ENCODE measurements around the gene LIPG.
"Not testable (repeated sequence)": the region's sequence is repeated elsewhere in the genome, so short reads cannot be mapped to it uniquely, and the experiment has no call there.

LIPG gene

DNA sequence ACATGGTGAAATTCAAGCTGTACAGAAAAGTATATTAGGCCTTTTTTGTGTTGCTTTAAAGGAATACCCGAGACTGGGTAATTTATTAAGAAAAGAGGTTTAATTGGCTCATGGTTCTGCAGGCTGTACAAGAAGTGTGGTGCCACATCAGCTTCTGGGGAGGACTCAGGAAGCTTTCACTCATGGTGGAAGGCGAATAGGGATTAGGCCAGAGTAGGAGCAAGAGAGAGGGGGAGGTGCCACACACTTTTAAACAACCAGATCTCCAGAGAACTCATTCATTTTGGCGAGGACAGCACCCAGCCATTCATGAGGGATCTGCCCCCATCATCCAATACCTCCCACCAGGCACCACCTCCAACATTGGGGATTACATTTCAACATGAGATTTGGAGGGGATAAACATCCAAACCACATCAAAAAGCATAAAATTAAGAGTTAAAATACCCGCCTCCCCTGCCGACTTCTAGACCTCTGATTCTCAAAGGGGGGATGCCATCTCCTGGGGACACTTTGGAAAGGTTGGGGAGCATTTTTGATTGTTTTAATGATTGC lies 15.1 kb upstream of the LIPG start:
- DNase-seq (ENCODE audit: low read depth in 2 of 2), result no peak

DNA sequence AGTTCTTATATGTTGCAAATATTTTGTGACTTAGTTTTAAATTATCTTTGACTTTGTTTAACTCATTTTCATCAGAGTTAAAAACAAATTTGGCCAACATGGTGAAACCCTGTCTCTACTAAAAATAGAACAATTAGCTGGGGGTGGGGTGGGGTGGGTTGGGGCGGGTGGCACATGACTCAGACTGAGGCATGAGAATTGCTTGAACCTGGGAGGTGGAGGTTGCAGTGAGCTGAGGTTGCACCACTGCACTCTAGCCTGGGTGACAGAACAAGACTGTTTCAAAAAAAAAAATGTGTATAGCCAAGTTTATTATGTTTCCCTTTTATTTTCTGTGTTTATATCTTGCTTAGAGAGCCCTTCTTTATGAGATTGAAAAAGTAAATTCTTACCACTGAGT lies 14.2 kb upstream of the LIPG start:
- DNase-seq (ENCODE audit: low read depth in 2 of 2), result no peak

DNA sequence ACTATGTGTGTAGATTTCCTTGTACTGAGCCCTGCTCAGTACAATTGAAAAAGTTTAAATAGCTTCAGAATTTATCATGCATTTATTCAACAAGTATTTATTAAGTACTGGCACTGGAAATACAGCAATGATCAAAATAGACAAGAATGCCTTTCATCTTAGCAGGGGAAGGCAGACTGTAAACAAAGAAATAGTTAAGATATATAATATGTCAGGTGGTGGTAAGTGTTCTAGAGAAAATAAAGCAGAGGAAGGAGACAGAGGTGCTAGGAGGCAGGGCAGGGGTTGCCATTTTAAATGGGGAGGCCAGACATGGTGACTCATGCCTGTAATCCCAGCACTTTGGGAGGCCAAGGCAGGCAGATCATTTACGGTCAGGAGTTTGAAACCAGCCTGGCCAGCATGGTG lies 13.6 kb upstream of the LIPG start:
- no peak for DNase-seq (ENCODE audit: low read depth in 2 of 2)

DNA sequence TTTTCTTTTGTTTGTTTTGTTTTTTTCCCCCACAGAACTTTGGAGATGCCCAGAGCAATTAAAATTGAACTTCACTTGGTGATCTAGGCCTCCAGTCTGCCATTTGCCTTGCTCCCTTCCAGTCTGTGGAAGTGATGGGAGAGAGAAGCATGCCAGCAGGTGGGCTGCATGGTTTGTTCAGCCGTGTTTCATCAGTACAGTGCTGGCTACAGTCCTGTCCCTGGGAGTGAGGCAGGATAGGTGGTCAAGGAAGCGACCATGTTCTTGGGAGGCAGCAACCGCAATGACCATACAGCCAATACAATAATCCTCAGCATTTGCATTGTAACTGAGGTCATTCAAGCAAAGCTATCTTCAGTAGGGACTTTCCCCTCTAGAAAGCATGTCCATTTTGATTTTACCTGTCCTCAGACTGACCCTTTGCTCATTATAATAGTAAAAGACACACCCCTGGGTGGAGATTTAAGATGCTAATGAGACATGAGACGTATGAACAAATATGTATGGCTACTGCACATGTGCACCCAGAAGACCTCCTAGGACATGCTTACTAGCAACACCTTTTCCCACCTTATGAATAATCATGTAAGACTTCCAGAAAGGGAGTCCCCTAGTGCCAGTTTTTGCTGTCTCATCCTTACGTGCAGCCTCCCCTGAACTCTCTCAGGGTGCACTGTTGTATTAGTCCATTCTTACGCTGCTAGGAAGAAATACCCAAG lies 11.1 kb upstream of the LIPG start:
- DNase-seq (ENCODE audit: low read depth in 2 of 2), result no peak

DNA sequence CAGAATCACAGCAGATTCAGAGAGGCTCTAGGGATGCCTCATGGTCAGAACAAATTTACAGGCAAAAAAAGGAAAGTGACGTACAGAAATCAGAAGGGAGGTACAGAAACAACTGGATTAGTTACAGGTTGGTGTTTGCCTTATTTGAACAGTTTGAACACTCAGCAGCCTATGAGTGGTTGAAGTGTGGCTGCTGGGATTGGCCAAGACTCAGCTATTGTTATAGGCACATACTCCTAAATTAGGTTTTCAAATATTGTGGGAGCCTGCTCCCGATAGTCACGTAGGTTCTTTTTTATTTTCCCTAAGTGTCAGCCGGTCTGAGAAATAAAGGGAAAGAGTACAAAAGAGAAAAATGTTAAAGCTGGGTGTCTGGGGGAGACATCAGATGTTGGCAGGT lies 8.9 kb upstream of the LIPG start:
- no peak for DNase-seq (ENCODE audit: low read depth in 2 of 2)

DNA sequence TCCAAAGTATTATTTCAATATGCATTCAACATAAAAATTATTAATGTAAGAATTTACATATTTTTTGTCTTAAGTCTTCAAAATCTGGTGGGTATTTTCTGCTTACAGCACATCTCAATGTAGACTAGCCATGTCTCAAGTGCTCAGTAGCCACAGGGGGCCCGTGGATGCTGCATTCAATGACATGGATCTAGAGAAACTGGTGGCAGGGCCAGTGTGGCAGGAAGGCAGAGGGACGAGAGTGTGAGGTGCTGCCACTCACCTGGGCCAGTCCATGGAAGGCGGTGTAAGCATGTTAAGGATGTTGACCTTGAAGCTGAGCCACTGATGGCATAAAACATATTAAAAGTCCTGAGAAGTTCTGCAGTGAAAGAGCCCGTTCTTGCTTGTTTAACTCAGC lies 6.2 kb upstream of the LIPG start:
- DNase-seq (ENCODE audit: low read depth in 2 of 2), result no peak

DNA sequence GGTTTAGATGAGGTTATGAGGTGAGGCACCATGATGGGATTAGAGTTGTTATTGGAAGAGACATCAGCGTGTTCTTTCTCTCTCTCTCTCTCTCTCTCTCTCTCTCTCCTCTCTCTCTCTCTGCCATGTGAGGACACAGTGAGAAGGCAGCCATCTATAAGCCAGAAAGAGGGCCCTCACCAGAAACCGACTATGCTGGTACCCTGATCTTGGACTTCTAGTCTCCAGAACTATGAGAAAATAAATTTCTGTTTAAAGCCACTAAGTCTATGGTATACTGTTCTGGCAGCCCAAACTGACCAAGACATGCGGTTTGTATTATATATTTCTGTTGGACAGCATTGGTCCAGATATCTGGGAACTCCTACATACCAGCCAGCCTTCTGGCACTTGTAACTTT lies 3.5 kb upstream of the LIPG start:
- no peak for DNase-seq (ENCODE audit: low read depth in 2 of 2)

DNA sequence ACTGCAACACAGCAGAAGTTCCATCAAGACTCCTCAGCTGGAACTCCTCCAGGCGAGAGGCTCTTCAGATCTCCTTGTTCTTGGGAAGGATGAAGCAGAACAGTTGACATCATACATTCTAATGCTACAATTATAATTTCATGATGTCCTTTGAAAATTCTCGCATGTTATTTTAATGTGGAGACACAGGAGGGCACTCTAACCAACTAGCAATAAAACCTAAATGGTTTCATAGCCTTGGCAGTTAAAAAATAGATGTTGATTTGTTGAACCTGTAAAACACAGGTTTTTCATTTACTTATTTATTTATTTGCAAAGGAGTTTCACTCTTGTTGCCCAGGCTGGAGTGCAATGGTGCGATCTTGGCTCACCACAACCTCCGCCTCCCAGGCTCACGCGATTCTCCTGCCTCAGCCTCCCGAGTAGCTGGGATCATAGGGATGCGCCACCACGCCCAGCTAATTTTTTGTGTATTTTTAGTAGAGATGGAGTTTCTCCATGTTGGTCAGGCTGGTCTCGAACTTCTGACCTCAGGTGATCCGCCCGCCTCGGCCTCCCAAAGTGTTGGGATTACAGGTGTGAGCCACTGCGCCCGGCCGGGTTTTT lies 2.4 kb upstream of the LIPG start:
- DNase-seq (ENCODE audit: low read depth in 2 of 2), result not testable (repeated sequence)

DNA sequence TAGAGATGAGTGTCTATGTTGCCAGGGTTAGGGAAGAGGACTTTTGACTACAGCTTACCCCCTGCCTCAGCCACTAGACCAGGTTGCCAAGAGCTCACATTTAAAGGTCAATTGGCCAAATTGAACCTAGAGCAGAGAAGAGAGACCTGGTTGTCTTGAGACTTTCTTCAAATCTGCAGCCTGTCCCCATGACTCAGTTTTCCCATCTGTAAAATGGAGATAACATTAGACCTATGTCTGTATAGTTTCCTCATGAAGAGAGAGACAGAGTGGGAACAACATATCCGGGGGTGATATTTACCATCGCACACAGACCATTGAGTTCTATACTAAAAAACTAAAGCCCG lies 1.6 kb upstream of the LIPG start:
- DNase-seq (ENCODE audit: low read depth in 2 of 2), result no peak

DNA sequence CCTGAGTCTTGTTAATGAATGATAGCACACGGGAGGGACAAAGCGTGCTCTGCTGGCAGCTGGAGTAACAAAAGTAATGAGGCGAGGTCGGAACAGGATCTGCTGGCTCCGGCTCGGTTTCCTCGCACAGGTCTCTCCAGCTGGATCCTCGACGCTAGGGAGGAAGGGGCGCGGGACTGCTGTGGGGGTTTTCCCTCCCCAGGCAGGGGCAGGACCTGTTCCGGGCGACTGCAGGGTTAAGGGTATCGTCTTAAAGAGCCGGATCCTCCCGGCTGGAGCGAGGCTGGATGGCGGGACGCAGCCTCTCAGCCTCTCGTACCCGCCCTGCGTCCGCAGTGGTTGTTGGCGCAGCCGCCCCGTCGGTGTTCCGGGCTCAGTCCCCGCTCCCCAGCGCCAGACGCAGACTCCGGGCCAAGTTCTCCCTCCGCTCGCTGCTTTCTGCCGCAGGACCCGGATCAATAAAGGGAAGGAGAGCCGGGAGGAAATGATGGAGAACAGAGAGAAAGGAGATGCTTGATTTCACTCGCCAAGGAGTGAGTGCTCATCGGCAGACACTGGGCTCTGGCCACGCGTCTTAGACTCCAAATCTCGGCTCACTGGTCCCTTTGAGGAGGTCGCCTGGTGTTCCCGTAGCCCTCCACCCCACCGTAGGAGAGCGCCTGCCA lies 1.1 kb upstream of the LIPG start:
- no peak for DNase-seq (ENCODE audit: low read depth in 2 of 2)

DNA sequence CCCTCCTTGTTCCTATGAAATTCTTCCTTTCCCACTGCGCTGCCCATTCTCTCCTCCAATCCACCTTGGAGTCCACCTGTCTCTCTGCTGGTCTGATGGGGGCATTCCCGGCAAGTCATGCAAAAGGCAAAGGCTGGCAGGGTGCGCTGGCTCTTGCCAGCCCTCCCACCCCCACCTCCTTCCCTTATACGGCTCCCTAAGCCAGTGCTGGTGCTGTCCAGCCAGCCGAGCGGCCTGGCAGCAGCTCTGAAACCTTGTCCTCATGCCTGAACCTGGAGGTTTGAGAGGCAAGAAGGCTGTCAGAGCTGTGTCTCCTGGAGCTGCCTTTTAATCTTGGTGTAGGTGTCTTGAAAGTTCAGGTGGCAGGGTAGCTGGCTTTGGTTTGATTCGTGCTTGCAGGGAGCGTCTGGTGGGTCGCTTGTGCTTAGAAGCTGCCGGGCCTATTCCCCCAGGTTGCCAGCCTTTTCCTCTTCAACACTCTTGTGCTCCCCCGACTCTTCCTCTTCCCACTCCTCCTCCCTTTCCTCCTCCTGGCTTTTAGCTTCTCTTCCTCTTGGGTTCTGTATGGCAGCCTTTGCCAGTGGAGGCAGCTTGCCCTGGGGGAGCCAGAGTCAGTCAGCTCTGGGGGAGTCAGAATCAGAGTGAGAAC lies 748 bp downstream of the LIPG start:
- no peak for DNase-seq (ENCODE audit: low read depth in 2 of 2)

DNA sequence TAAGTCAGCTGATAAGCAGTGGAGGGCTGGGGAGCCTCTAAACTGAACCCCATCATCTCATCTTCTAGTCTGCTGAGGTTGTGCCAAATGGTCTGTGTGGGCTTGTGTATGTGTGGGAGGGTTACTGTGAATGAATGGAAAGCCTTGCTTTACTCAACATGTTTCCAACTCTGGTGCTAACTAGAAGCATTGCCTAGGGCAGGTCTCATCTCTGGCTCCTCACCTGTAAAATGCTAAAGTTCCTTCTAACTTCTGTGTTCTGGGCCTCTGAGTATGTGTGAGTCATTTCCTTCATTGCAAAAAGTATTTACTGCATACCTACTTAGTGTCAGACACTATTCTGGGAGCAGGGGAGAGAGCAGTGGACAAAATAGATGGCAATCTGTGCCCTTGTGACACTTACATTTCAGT lies 1.3 kb downstream of the LIPG start:
- DNase-seq (ENCODE audit: low read depth in 2 of 2), result no peak

DNA sequence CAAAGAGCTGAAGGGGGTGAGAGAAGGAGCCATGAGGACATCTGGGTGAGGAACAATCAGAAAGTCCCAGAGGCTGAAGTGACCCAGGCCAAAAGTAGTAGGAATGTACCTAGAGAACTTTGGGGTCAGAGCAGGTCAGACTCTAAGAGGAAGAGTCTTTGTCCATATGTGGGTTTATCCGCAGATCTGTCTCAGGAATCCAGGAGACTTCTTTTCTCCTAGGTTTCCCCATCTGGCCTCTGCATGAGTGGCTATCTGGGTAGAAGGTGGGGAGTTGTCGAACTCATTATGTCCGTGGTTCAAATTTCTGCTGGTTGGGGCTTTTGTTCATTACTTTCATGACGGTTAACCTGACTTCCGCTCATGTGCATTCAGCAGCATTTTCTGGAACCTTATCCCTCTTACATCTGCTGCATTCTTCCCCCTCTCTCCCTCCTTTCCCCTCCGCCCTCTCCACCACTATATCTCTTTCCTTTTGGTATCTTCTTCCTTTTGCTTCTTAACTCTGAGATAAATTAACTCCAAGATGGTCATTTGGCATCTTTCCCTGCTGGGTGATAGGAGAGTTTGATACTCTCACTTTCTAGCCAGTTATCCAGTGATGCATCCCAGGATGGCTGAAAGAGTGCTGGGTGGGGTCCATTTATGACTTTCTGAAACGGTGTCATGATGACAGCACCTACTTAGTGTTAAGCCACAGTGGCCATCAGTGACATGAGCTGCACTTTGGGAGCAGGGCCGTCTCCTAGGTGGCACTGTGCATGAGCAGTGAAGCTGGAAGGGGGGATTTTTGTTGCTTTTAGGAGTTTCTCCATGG lies 2.1 kb downstream of the LIPG start:
- DNase-seq (ENCODE audit: low read depth in 2 of 2), result no peak

DNA sequence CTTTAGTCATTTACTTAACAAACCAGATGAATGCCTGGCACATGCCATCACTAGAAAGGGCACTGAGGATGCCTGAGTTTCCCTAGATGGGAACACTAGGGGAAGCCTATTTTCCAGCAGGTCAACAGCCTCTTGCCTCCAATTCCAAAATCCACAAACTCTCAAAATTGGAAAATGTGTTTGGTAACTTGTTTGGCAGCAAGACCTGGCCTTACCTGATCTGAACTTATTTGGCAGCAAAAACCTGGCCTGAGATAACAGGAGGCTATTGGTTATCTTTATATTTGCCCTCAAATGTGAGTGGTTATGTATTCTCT lies 2.6 kb downstream of the LIPG start:
- no peak for DNase-seq (ENCODE audit: low read depth in 2 of 2)

DNA sequence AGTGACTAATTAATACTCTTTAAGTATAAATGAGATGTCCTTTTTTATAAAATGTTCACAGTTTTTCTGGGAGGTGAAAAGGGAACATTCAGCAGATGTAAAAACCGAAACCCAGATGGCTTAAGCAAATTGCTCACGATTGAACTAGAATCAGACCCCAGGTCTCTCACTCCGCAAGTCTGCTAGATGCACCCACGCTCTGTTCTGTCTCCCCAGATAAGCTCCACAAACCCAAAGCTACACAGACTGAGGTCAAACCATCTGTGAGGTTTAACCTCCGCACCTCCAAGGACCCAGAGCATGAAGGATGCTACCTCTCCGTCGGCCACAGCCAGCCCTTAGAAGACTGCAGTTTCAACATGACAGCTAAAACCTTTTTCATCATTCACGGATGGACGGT lies 3.2 kb downstream of the LIPG start:
- no peak for DNase-seq (ENCODE audit: low read depth in 2 of 2)

DNA sequence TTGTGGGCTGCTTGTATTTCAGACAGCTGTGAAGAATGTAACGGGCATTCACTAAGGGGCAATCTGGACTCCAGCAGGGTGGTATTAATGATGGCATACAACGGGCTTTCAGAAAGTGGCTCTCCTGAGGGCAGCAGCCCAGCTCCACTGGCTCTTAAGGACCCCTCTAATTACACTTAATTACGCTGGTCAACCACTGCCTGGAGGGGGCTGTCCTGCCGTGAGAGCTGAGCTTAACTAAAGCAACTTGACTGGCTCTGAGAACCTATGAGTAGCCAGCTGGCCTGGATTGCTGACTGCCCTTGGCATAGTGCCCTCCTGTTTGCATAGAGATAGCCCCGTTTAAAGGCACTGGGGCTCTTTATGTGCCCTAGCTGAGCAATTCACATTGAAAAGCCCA lies 3.8 kb downstream of the LIPG start:
- DNase-seq (ENCODE audit: low read depth in 2 of 2), result no peak

DNA sequence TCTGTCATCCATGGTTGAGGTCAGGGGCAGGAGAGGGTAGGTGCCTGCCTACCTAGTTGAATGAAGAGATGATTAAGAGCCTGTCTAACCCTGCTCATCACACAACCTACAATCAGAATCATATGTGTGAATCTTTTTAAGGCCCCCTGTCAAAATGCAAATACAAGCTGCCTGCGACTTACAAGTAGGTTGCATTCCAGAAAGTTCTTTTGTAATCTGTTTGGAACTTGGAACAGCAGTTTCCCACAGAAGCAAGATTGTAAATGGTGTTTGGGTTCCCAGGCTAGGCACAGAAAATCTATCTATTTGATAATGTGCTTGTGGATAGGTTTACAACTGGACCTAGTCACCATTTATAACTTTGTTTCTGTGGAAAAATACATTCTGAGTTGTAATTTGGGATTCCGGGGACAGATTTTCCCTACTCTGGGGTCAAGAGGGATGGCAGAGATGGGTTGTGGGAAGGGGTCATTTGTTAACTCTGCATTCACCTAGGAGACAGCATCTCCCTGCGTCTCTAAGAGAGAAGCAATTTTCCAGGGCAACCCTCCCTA lies 4.4 kb downstream of the LIPG start:
- no peak for DNase-seq (ENCODE audit: low read depth in 2 of 2)

DNA sequence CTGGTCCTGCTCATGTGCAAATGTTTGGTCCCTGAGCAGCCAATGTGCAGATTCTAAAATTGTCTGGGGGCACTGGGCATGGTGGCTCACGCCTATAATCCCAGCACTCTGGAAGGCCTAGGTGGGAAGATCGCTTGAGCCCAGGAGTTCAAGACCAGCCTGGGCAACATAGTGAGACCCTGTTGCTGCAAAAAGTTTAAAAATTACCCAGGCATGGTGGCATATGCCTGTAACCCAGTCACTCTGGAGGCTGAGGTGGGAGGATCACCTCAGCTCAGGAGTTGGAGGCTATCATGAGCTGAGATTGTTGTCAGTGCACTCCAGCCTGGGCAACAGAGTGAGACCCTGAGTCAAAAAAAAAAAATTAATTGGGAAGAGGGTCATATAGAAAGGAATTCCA lies 5.1 kb downstream of the LIPG start:
- DNase-seq (ENCODE audit: low read depth in 2 of 2), result no peak

DNA sequence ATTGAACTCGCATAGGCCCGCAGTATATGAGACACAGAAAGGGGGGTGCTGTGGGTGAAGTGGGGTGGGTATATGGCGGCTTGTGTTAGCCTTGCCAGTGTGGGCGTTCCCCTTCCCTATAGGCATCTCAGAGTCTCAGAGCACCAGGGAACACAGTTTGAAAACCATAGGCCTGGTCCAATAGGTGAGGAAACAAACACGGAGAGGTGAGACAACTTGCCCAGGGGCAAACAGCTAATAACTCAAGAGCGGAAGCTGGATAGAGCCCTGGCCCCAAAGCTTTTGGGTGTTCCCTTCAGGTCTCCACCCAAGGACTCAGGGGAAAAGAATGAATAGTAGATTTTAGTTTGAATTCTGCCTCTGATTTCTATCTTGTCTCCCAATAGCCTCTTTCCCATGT lies 7.9 kb downstream of the LIPG start:
- DNase-seq (ENCODE audit: low read depth in 2 of 2), result no peak

DNA sequence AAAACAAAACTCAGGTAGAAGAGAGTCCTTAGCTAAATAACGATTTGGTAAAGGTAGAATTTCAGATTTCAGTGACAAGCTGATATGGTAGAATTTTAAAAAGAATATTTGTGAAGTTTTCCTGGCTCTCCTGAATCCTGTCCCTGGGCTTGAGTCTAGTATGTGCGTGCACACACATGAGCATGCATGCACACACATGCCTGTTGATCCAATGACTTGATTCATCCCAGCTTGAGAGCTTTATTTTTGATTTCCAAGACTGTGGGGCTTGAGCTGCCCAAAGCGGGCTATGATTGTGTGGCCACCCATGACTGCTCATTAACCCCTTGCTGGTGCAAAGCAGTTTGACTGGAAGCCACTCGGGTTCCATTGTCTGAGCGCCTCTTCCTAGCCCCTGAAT lies 9.0 kb downstream of the LIPG start:
- no peak for DNase-seq (ENCODE audit: low read depth in 2 of 2)

DNA sequence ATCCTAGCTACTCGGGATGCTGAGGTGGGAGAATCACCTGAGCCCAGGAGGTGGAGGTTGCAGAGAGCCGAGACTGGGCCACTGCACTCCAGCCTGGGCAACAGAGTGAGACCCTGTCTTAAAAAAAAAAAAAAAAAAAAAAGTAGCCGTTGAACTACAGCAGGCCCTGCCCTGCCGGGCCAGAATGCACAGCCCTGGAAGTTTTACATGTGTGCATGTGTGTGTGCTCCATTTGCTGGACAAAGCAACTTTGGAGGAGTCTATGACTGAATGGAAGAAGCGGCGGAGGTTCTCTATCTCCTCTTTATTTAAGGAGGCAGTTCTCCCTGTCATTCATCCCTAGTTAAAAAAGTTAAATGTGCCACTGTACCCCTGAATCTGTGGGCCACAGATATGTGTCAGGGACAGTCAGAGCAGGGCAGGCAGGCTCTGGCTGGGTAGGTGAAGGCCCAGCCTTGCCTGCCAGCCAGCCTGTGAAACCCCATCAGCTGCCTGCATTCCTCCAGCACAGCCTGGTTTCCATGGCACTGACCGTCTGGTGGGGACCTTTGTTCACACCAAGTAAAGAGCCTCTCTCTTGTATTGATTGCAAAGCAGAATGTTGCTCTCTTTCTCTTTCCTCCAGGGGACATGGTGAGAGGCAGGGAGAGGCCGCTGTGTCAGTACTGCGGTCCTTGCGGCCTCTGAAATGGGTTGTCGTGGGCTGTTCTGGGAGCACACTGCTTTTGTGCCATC lies 10.9 kb downstream of the LIPG start:
- DNase-seq (ENCODE audit: low read depth in 2 of 2), result no peak
